Ovary (tissue), 3 donors: ENCODE results near the gene AFF1.

Source experiments
- EP300 ChIP-seq: sonication (generic); formaldehyde crosslinking; IDR thresholded peaks from one replicate; pipeline ENCODE4 v1.6.1; 2017; ENCODE audit warnings: antibody characterized with exemption
- POLR2A ChIP-seq: fragments of 450-650 bp; IDR thresholded peaks from one replicate; pipeline ENCODE4 v1.6.1; 2017; ENCODE audit warnings: antibody characterized with exemption, mild to moderate bottlenecking, moderate library complexity
- TF ChIP-seq, protein P1 (sequence below), 3 donors: fragments of 450-650 bp in 2 of 3; fragments of 200-600 bp in 1 of 3; IDR thresholded peaks; one replicate each; pipeline versions ENCODE4 v1.5.1 to v1.8.0; 2016 to 2022; ENCODE audit warnings: antibody characterized with exemption in 3 of 3, mild to moderate bottlenecking in 1 of 3
- donor health status: DM: no; HTN: no; CAD: no.

DNA sequence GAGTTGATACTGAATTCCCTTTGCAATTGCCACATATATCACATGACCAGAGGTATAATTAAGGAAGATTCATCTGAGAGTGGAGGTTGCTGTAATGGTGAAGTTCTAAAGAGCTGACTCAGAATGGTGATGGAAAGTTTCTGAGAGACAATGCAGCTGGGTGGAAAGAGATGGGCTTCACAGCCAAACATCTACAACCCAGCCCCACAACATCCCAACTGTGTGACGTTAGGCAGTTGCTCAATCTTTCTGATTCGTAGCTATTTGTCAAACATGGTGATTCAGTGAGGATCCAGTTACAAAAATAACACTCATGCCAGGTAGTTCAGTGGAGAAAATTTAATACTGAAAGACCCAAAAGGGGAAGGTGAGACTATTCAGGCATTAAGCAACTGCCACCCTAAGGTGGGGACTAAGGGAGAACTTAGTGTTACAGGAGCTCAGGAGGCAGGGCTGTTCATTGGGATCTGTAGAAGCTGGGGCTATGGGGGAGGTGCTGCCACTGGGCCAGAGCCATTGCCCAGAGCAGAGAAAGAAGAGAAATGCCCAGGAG lies 6.9 kb upstream of the AFF1 start:
- TF ChIP-seq POLR2A: no peak
- TF ChIP-seq, protein P1, sequence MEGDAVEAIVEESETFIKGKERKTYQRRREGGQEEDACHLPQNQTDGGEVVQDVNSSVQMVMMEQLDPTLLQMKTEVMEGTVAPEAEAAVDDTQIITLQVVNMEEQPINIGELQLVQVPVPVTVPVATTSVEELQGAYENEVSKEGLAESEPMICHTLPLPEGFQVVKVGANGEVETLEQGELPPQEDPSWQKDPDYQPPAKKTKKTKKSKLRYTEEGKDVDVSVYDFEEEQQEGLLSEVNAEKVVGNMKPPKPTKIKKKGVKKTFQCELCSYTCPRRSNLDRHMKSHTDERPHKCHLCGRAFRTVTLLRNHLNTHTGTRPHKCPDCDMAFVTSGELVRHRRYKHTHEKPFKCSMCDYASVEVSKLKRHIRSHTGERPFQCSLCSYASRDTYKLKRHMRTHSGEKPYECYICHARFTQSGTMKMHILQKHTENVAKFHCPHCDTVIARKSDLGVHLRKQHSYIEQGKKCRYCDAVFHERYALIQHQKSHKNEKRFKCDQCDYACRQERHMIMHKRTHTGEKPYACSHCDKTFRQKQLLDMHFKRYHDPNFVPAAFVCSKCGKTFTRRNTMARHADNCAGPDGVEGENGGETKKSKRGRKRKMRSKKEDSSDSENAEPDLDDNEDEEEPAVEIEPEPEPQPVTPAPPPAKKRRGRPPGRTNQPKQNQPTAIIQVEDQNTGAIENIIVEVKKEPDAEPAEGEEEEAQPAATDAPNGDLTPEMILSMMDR (IDR thresholded peaks at IDR 0.05): no peak
- TF ChIP-seq EP300: peak; percentile 84
